T-cell (primary cell): ENCODE measurements around the gene TUBGCP3. TPM values are rescaled to one million over a fixed set of nuclear protein-coding genes. Genes with fewer than 3 reads are reported as not detected.

Experiments
- ATAC-seq, 4 experiments: fragments of 200-7000 bp in 3 of 4; fragments of 150-1000 bp in 1 of 4; cut with Tn5 transposase; replicated peaks in 1 of 4; 1 replicate in 3 of 4; 2 replicates in 1 of 4; pipeline ENCODE4 v1.10.0; 2021; ENCODE audit warnings: moderate library complexity in 3 of 4, mild to moderate bottlenecking in 2 of 4, moderate number of reproducible peaks in 1 of 4
- CTCF ChIA-PET, 2 donors: fragments of 300-600 bp; sonication (Branson Sonifier 250); formaldehyde crosslinking; loops; one replicate each; lab custom pipeline; 2022; ENCODE audit warnings: antibody characterized with exemption in 2 of 2; lab: Charles Lee
- POLR2A ChIA-PET, 2 donors: fragments of 300-600 bp; sonication (Branson Sonifier 250); formaldehyde crosslinking; loops; one replicate each; lab custom pipeline; 2022; ENCODE audit warnings: antibody characterized with exemption in 2 of 2; lab: Charles Lee
- DNase-seq, 35 experiments: peaks; one replicate each; pipeline versions ENCODE4 v3.0.0 to v3.0.0-alpha.2; 2013 to 2023
- H3K27ac ChIP-seq: one replicate; pipeline ENCODE4 v1.5.1; 2013; ENCODE audit warnings: low read length
- H3K27me3 ChIP-seq, 2 experiments: replicated peaks in 1 of 2; 1 replicate in 1 of 2; 2 replicates in 1 of 2; pipeline versions ENCODE4 v1.6.1 to v1.7.0; 2013; ENCODE audit warnings: low read length in 1 of 2, mixed read lengths in 1 of 2; ENCODE audit not compliant: control insufficient read depth in 2 of 2, insufficient read depth in 2 of 2; ENCODE audit errors: extremely low read depth in 1 of 2
- H3K36me3 ChIP-seq, 2 donors: 1 replicate in 1 of 2; 2 replicates in 1 of 2; pipeline versions ENCODE4 v1.6.1 to v1.7.0; 2013; ENCODE audit warnings: low read length in 1 of 2; ENCODE audit not compliant: control insufficient read depth in 2 of 2, insufficient read depth in 1 of 2; ENCODE audit errors: extremely low read depth in 1 of 2
- H3K4me1 ChIP-seq, 2 experiments: 1 replicate in 1 of 2; 2 replicates in 1 of 2; pipeline versions ENCODE4 v1.6.1 to v1.7.0; 2013; ENCODE audit warnings: low read length in 2 of 2, mixed read lengths in 1 of 2; ENCODE audit not compliant: insufficient read depth in 2 of 2, control insufficient read depth in 1 of 2; ENCODE audit errors: extremely low read depth in 1 of 2
- H3K4me3 ChIP-seq, 2 donors: 1 replicate in 1 of 2; 2 replicates in 1 of 2; pipeline versions ENCODE4 v1.5.1 to v1.7.0; 2013; ENCODE audit warnings: mild to moderate bottlenecking in 2 of 2, low read length in 1 of 2, moderate library complexity in 1 of 2; ENCODE audit not compliant: control insufficient read depth in 1 of 2; ENCODE audit errors: extremely low read depth in 1 of 2
- H3K9me3 ChIP-seq: 2 replicates; pipeline ENCODE4 v1.7.0; 2013
- H3K27ac Mint-ChIP-seq, 2 donors: one replicate each; pipeline ENCODE4 v1.8.0; 2020 to 2021; ENCODE audit warnings: mild to moderate bottlenecking in 2 of 2, mixed read lengths in 2 of 2
- H3K27me3 Mint-ChIP-seq, 2 donors: one replicate each; pipeline ENCODE4 v1.8.0; 2021 to 2022; ENCODE audit warnings: mixed read lengths in 2 of 2
- H3K36me3 Mint-ChIP-seq: one replicate; pipeline ENCODE4 v1.8.0; 2021; ENCODE audit warnings: mixed read lengths
- H3K4me1 Mint-ChIP-seq, 3 donors: one replicate each; pipeline ENCODE4 v1.8.0; 2020 to 2022; ENCODE audit warnings: mixed read lengths in 3 of 3, mild to moderate bottlenecking in 1 of 3
- H3K4me3 Mint-ChIP-seq, 3 donors: one replicate each; pipeline ENCODE4 v1.8.0; 2020 to 2022; ENCODE audit warnings: mild to moderate bottlenecking in 3 of 3, mixed read lengths in 3 of 3, moderate library complexity in 3 of 3
- H3K9me3 Mint-ChIP-seq, 3 donors: one replicate each; pipeline ENCODE4 v1.8.0; 2020 to 2022; ENCODE audit warnings: mixed read lengths in 3 of 3
- WGBS: methylation state at CpG from one replicate; pipeline ENCODE4 v1.1.5; 2013; ENCODE audit warnings: missing lambda C conversion rate; ENCODE audit not compliant: insufficient coverage; 5-methylcytosine and 5-hydroxymethylcytosine counted together
- total RNA-seq, 35 experiments: library from RNA in 6 of 35; stranded (reverse) in 6 of 35; fragments of 120-200 nt in 1 of 35; gene quantifications; one replicate each; pipeline versions ENCODE4 v1.2.1 to v1.2.4 and lab custom pipeline; 2013 to 2026

The TUBGCP3 gene
- total RNA-seq, 5 donors from 2014 or later (not counting 1 experiment from before 2014, with no cell fraction given) = 36.2 to 47.2 (median 44.7) TPM

DNA sequence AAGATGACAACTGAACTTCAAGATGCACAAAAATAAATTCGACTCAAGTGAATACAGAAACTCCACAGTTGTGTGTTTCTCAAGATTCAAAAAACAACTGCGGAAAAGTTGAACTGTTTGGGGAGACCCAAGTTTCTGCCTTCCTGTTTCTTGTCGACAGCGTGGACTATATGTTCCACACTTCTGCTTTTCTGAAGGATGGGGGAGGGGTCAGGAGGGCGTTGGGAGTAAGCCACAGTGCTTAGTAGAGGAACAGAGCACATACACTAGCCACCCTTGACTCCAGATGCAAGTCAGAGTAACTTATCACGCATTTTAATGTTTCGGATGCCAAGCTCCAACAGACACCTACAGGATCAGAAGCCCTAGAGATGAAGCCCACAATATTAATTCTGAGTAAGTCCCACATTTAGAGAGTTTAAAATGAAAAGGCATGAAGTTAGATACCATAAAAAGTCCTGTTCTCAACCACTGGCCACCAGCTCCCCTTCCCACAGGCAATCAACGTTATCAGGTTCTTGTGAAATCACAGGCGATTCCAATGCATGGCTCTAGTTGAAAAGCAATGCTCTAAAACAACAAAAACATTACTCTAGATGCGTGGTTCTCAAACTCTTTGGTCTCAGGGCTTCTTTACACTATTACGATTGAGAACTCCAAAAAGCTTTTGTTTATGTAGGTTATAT, 4.2 kb downstream of the TUBGCP3 start:
- Histone ChIP-seq H3K27ac (no peak overlapping the region), H3K4me3 (no peak overlapping the region), H3K4me1 (peaks cover 9 to 13% of the 10 kb centered on the region in 2 experiments), H3K36me3 (no peaks in the 10 kb centered on the region), H3K9me3 (no peaks in the 10 kb centered on the region), H3K27me3 (no peaks in the 10 kb centered on the region)
- Mint-ChIP-seq H3K9me3 (no peaks in the 10 kb centered on the region), H3K27me3 (no peaks in the 10 kb centered on the region), H3K4me3 (no peak overlapping the region), H3K27ac (no peak overlapping the region), H3K36me3 (peaks cover 7% of the 10 kb centered on the region), H3K4me1 (peaks cover 66 to 68% (median 67%) of the 10 kb centered on the region in 3 donors)
- ATAC-seq (no peak), DNase-seq (peak in 3 of 35 experiments; percentile 9 to 48 (median 13))
- ChIA-PET POLR2A (interaction anchor here in 1 of 2 donors (0.7 kb wide), 1 partner anchor 23 kb away, joined by 3 read pairs; no protein-coding TSS in a partner anchor), CTCF (no interaction called here)
- WGBS = 58% methylated on average over 4 of the region's 11 CpGs

DNA sequence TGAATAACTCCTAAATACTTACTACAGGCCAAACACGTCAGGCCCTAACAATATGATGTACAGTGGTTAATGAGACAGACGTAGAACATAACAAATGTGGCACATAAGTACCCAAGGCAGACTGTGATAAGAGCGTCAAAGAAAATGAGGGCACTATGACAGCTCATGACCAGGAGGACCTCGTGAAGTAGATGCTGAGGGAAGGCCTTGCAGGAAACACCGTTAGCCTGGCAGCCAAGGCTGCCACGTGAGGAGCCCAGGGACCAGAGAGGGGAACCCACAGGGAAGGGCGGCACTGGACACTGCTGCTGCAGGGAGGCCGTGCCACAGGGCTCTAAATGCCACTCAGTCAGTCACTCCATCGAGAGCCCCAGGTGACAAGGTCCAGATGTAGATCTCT, 5.7 kb downstream of the TUBGCP3 start:
- H3K27ac ChIP-seq = no peak overlapping the region
- no peaks in the 10 kb centered on the region for H3K27me3 ChIP-seq
- H3K4me3 Mint-ChIP-seq = no peak overlapping the region
- peaks cover 6 to 9% of the 10 kb centered on the region in 2 experiments for H3K4me1 ChIP-seq
- DNase-seq (no peak), ATAC-seq (no peak)
- POLR2A ChIA-PET = no interaction called here
- H3K27ac Mint-ChIP-seq = no peak overlapping the region
- no peaks in the 10 kb centered on the region for H3K9me3 ChIP-seq
- CTCF ChIA-PET = no interaction called here
- WGBS = 87% methylated on average over 7 of the region's 9 CpGs
- no peak overlapping the region for H3K4me3 ChIP-seq
- no peaks in the 10 kb centered on the region for H3K27me3 Mint-ChIP-seq
- H3K36me3 Mint-ChIP-seq = peaks cover 11% of the 10 kb centered on the region
- peaks cover 62 to 66% (median 63%) of the 10 kb centered on the region in 3 donors for H3K4me1 Mint-ChIP-seq
- no peaks in the 10 kb centered on the region for H3K36me3 ChIP-seq
- H3K9me3 Mint-ChIP-seq = peaks cover 0 to 1% (median under 1%) of the 10 kb centered on the region in 3 donors

DNA sequence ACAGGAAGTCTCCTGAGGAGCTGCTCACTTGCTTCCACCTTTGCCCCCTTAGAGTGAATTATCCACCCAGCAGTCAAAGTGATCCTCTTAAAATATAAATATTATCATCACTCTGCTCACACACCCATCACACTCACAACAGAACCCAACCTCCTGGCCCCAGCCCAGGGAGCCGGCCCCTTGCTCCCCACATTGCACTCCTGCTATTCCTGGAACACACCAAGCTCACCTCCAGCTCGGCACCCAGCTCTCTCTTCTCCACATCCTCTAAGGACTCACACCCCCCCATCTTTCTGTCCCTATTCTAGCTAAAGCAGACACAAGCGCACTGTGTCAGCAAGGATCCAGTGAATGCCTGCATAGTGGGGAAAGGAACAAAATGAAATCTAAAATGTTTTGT, 7.0 kb downstream of the TUBGCP3 start:
- H3K27me3 Mint-ChIP-seq = no peaks in the 10 kb centered on the region
- Histone ChIP-seq H3K27ac (no peak overlapping the region), H3K36me3 (no peaks in the 10 kb centered on the region), H3K4me1 (peaks cover 0 to 3% of the 10 kb centered on the region in 2 experiments), H3K27me3 (no peaks in the 10 kb centered on the region), H3K9me3 (no peaks in the 10 kb centered on the region), H3K4me3 (no peak overlapping the region)
- H3K36me3 Mint-ChIP-seq = peaks cover 15% of the 10 kb centered on the region
- ATAC-seq = no peak
- peaks cover 0 to 8% (median 5%) of the 10 kb centered on the region in 3 donors for H3K9me3 Mint-ChIP-seq
- no peak overlapping the region for H3K4me3 Mint-ChIP-seq
- CTCF ChIA-PET = no interaction called here
- peaks cover 60 to 64% (median 63%) of the 10 kb centered on the region in 3 donors for H3K4me1 Mint-ChIP-seq
- DNase-seq = no peak
- WGBS = 92% methylated on average over 1 of the region's 3 CpGs
- POLR2A ChIA-PET = no interaction called here
- no peak overlapping the region for H3K27ac Mint-ChIP-seq

DNA sequence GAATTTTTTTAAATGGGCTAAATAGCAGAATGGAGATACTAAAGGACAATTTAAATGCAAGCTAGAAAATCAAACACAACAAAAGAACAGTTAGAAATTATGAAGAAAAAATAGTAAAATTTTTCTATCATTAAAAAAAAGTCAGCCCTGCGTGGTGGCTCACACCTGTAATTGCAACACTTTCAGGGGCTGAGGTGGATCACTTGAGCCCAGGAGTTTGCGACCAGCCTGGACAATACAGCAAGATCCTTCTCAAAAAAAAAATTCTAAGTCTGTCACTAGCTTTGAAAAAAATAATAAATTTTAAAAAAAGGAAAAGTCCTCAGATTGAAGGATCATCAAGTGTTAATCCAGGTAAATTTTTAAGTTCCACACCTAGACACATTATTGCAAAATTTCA, 7.7 kb downstream of the TUBGCP3 start:
- CTCF ChIA-PET = no interaction called here
- no peak overlapping the region for H3K27ac Mint-ChIP-seq
- Histone ChIP-seq H3K4me3 (no peak overlapping the region), H3K9me3 (no peaks in the 10 kb centered on the region), H3K27ac (no peak overlapping the region), H3K4me1 (peaks cover 4 to 5% of the 10 kb centered on the region in 2 experiments), H3K36me3 (no peaks in the 10 kb centered on the region), H3K27me3 (no peaks in the 10 kb centered on the region)
- H3K4me1 Mint-ChIP-seq = peaks cover 65 to 71% (median 67%) of the 10 kb centered on the region in 3 donors
- DNase-seq (no peak), ATAC-seq (no peak)
- no peak overlapping the region for H3K4me3 Mint-ChIP-seq
- peaks cover 0 to 8% (median 5%) of the 10 kb centered on the region in 3 donors for H3K9me3 Mint-ChIP-seq
- peaks cover 15% of the 10 kb centered on the region for H3K36me3 Mint-ChIP-seq
- H3K27me3 Mint-ChIP-seq = no peaks in the 10 kb centered on the region
- POLR2A ChIA-PET = no interaction called here
- no CpG with 5 or more reads among the region's 2 CpGs for WGBS

DNA sequence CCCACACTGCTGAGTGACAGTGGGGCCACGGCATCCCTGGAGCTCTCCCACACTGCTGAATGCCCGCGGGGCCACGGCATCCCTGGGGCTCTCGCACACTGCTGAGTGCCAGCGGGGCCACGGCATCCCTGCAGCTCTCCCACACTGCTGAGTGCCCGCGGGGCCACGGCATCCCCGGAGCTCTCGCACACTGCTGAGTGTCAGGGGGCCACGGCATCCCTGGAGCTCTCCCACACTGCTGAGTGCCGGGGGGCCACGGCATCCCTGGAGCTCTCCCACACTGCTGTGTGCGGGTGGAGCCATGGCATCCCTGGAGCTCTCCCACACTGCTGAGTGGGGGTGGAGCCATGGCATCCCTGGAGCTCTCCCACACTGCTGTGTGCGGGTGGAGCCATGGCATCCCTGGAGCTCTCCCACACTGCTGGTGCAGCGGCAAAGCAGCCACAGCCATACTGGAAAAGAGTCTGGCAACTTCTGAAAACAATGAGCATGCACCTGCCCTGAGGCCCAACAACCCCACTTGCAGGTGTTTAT, 8.6 kb downstream of the TUBGCP3 start:
- no peaks in the 10 kb centered on the region for H3K27me3 ChIP-seq
- ChIA-PET POLR2A (no interaction called here), CTCF (no interaction called here)
- Mint-ChIP-seq H3K27me3 (no peaks in the 10 kb centered on the region), H3K36me3 (peaks cover 15% of the 10 kb centered on the region), H3K4me3 (no peak overlapping the region), H3K4me1 (peaks cover 70 to 72% (median 71%) of the 10 kb centered on the region in 3 donors), H3K9me3 (peaks cover 0 to 8% (median 5%) of the 10 kb centered on the region in 3 donors), H3K27ac (no peak overlapping the region)
- WGBS = over 99% methylated on average over 17 of the region's 18 CpGs
- H3K4me3 ChIP-seq = no peak overlapping the region
- no peaks in the 10 kb centered on the region for H3K36me3 ChIP-seq
- no peaks in the 10 kb centered on the region for H3K9me3 ChIP-seq
- ATAC-seq = no peak
- peaks cover 3 to 9% of the 10 kb centered on the region in 2 experiments for H3K4me1 ChIP-seq
- H3K27ac ChIP-seq = no peak overlapping the region
- no peak for DNase-seq

DNA sequence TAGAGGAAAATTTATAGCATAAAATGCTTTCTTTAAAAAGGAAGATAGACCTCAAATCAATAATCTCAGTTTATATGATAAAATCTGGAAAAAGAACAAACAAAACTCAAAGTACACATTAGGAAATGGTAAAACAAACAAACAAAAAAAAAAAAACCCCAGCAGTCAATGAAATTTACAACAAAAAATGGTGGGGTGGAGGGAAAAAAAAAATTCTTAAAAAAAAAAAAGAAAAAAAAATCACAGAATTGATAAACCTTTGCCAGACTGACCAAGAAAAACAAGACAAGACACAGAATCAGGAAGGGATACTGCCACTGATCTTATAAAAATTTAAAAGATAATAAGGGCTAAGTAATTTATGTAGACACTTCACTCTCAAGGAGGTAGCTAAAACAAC, 11.2 kb downstream of the TUBGCP3 start:
- Mint-ChIP-seq H3K4me1 (peaks cover 68 to 71% (median 69%) of the 10 kb centered on the region in 3 donors), H3K9me3 (peaks cover 0 to 8% (median 5%) of the 10 kb centered on the region in 3 donors), H3K27ac (no peak overlapping the region), H3K27me3 (no peaks in the 10 kb centered on the region), H3K4me3 (no peak overlapping the region), H3K36me3 (peaks cover 15% of the 10 kb centered on the region)
- Histone ChIP-seq H3K9me3 (no peaks in the 10 kb centered on the region), H3K4me1 (peaks cover 3 to 13% of the 10 kb centered on the region in 2 experiments), H3K27me3 (no peaks in the 10 kb centered on the region), H3K27ac (no peak overlapping the region), H3K4me3 (no peak overlapping the region), H3K36me3 (no peaks in the 10 kb centered on the region)
- POLR2A ChIA-PET = no interaction called here
- CTCF ChIA-PET = no interaction called here
- DNase-seq (no peak), ATAC-seq (no peak)
